Measurements from ENCODE around the gene KRTAP6-1. TPM values are rescaled to one million over a fixed set of nuclear protein-coding genes. Genes with fewer than 3 reads are reported as not detected.

The KRTAP6-1 gene
- not detected for total RNA-seq

GRCh38 chr21:30613836-30614235 is at the start of gene KRTAP6-1:
KRTAP6-1 (minus strand) TSS chr21:30613930; CDS start chr21:30613904, 26 bp downstream.
- CTCF ChIA-PET: no interaction called here
- DNase-seq: no peak
- H3K4me1 Mint-ChIP-seq (ENCODE audit: low read depth): no peaks in the 10 kb centered on the region
- intact Hi-C loops (cut with micrococcal nuclease): no loop called here
- no peak within 1 kb of the TSS for H3K27ac Mint-ChIP-seq
- no peak within 1 kb of the TSS for H3K4me3 Mint-ChIP-seq
- POLR2A ChIA-PET: no interaction called here
- no peaks in the 10 kb centered on the region for H3K36me3 Mint-ChIP-seq
- no peaks in the 10 kb centered on the region for H3K27me3 Mint-ChIP-seq
- peaks cover 8% of the 10 kb centered on the region for H3K9me3 Mint-ChIP-seq

DNA sequence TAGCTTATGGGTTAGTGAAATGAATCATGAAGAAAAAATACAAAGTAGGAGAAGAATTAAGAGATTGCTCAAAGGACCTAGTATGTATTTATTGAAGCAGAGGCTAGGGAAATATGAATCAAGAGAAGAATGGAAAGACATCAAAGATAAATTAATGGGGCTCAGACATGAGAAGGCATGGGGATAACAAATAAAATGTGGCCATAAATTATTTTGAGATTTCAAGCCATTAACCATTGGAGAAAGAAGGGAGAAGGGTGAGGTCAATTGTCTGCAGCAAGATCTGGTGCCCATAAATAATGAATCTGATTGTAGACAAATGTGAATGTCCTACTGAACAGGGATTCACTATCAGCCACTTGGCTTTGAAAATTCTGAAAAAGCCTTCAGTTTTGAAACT is 39.2 kb upstream of the KRTAP6-1 start:
- no peaks in the 10 kb centered on the region for H3K9me3 Mint-ChIP-seq
- DNase-seq: no peak
- peaks cover 1% of the 10 kb centered on the region for H3K27me3 Mint-ChIP-seq
- H3K4me3 Mint-ChIP-seq: no peak overlapping the region
- intact Hi-C loops (cut with micrococcal nuclease): no loop called here
- ChIA-PET CTCF (no interaction called here), POLR2A (no interaction called here)
- H3K36me3 Mint-ChIP-seq: no peaks in the 10 kb centered on the region
- no peak overlapping the region for H3K27ac Mint-ChIP-seq
- no peaks in the 10 kb centered on the region for H3K4me1 Mint-ChIP-seq (ENCODE audit: low read depth)

- H3K27me3 Mint-ChIP-seq: no peaks in the 10 kb centered on the region
Observed at GRCh38 chr21:30646904-30647414, 33.2 kb upstream of the KRTAP6-1 start.

GRCh38 chr21:30642564-30642963 is 28.8 kb upstream of the KRTAP6-1 start, which contains the start of gene KRTAP20-3:
KRTAP20-3 (plus strand) TSS chr21:30642864.
- DNase-seq: no peak
- H3K4me1 Mint-ChIP-seq (ENCODE audit: low read depth): no peaks in the 10 kb centered on the region
- no peaks in the 10 kb centered on the region for H3K9me3 Mint-ChIP-seq
- no peak within 1 kb of the TSS for H3K4me3 Mint-ChIP-seq
- no peaks in the 10 kb centered on the region for H3K27me3 Mint-ChIP-seq
- POLR2A ChIA-PET: no interaction called here
- intact Hi-C loops (cut with micrococcal nuclease): no loop called here
- no peak within 1 kb of the TSS for H3K27ac Mint-ChIP-seq
- CTCF ChIA-PET: no interaction called here
- no peaks in the 10 kb centered on the region for H3K36me3 Mint-ChIP-seq

More at GRCh38 chr21:30646904-30647414, 33.2 kb upstream of the KRTAP6-1 start:
- no peak overlapping the region for H3K4me3 Mint-ChIP-seq
- no peaks in the 10 kb centered on the region for H3K9me3 Mint-ChIP-seq
- no peaks in the 10 kb centered on the region for H3K36me3 Mint-ChIP-seq
- intact Hi-C loops (cut with micrococcal nuclease): no loop called here
- CTCF ChIA-PET: no interaction called here
- DNase-seq: no peak
- no peaks in the 10 kb centered on the region for H3K4me1 Mint-ChIP-seq (ENCODE audit: low read depth)
- H3K27ac Mint-ChIP-seq: no peak overlapping the region
- POLR2A ChIA-PET: no interaction called here

- Mint-ChIP-seq H3K4me3 (no peak overlapping the region), H3K27me3 (no peaks in the 10 kb centered on the region), H3K27ac (no peak overlapping the region), H3K9me3 (no peaks in the 10 kb centered on the region), H3K4me1 (ENCODE audit: low read depth) (no peaks in the 10 kb centered on the region), H3K36me3 (no peaks in the 10 kb centered on the region)
- CTCF ChIA-PET: no interaction called here
- intact Hi-C loops (cut with micrococcal nuclease): no loop called here
- DNase-seq: no peak
- POLR2A ChIA-PET: no interaction called here
Observed at GRCh38 chr21:30638686-30639085, 25.0 kb upstream of the KRTAP6-1 start.

GRCh38 chr21:30634906-30635305 is 21.2 kb upstream of the KRTAP6-1 start, which contains the start of gene KRTAP20-2:
KRTAP20-2 (plus strand) TSS chr21:30635206; CDS start chr21:30635264, 58 bp downstream.
- no peak for DNase-seq
- H3K36me3 Mint-ChIP-seq: no peaks in the 10 kb centered on the region
- H3K4me3 Mint-ChIP-seq: no peak within 1 kb of the TSS
- H3K4me1 Mint-ChIP-seq (ENCODE audit: low read depth): no peaks in the 10 kb centered on the region
- POLR2A ChIA-PET: no interaction called here
- no peak within 1 kb of the TSS for H3K27ac Mint-ChIP-seq
- intact Hi-C loops (cut with micrococcal nuclease): no loop called here
- CTCF ChIA-PET: no interaction called here
- H3K9me3 Mint-ChIP-seq: no peaks in the 10 kb centered on the region
- H3K27me3 Mint-ChIP-seq: no peaks in the 10 kb centered on the region

- Mint-ChIP-seq H3K4me3 (no peak overlapping the region), H3K4me1 (ENCODE audit: low read depth) (no peaks in the 10 kb centered on the region), H3K27me3 (no peaks in the 10 kb centered on the region), H3K9me3 (no peaks in the 10 kb centered on the region), H3K27ac (no peak overlapping the region), H3K36me3 (no peaks in the 10 kb centered on the region)
- CTCF ChIA-PET: no interaction called here
- intact Hi-C loops (cut with micrococcal nuclease): no loop called here
- DNase-seq: no peak
- POLR2A ChIA-PET: no interaction called here
Observed at GRCh38 chr21:30629200-30629599, 15.5 kb upstream of the KRTAP6-1 start.

GRCh38 chr21:30628109-30628508 is 14.4 kb upstream of the KRTAP6-1 start:
- intact Hi-C loops (cut with micrococcal nuclease): no loop called here

DNA sequence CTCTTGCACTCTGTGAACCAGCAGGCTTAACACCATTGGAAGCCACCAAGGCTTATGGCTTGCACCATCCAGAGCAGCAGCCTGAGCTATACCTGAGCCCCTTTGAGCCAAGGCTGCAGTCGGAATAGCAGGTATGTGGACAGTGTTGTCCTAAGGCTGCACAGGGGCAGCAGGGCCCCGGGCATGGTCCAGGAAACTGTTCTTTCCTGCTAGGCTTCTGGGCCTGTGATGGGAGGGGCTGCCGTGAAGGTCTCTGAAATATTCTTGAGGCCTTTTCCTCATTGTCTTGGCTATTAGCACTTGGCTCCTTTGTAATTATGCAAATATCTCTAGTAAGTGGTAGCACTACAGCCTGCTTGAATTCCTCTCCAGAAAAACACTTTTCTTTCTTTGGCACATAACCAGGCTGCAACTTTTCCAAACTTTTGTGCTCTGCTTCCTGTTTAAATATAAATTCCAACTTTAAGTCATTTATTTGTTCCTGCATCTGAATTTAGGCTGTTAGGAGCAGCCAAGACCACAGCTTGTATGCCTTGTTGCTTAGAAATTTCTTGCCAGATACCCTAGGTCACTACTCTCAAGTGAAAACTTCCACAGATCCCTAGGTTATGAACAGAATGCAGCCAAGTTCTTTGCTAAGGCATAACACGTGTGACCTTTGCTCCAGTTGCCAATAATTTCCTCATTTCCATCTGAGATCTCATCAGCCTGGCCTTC is 11.9 kb upstream of the KRTAP6-1 start:
- DNase-seq: no peak
- no peaks in the 10 kb centered on the region for H3K9me3 Mint-ChIP-seq
- intact Hi-C loops (cut with micrococcal nuclease): no loop called here
- no peak overlapping the region for H3K27ac Mint-ChIP-seq
- POLR2A ChIA-PET: no interaction called here
- no peak overlapping the region for H3K4me3 Mint-ChIP-seq
- no peaks in the 10 kb centered on the region for H3K36me3 Mint-ChIP-seq
- CTCF ChIA-PET: no interaction called here
- no peaks in the 10 kb centered on the region for H3K4me1 Mint-ChIP-seq (ENCODE audit: low read depth)
- no peaks in the 10 kb centered on the region for H3K27me3 Mint-ChIP-seq

More at GRCh38 chr21:30628109-30628508, 14.4 kb upstream of the KRTAP6-1 start:
- ChIA-PET CTCF (no interaction called here), POLR2A (no interaction called here)
- no peak for DNase-seq
- H3K27ac Mint-ChIP-seq: no peak overlapping the region
- no peaks in the 10 kb centered on the region for H3K27me3 Mint-ChIP-seq
- H3K36me3 Mint-ChIP-seq: no peaks in the 10 kb centered on the region
- no peaks in the 10 kb centered on the region for H3K4me1 Mint-ChIP-seq (ENCODE audit: low read depth)
- no peak overlapping the region for H3K4me3 Mint-ChIP-seq
- H3K9me3 Mint-ChIP-seq: no peaks in the 10 kb centered on the region

- intact Hi-C loops (cut with micrococcal nuclease): no loop called here
- no peaks in the 10 kb centered on the region for H3K4me1 Mint-ChIP-seq (ENCODE audit: low read depth)
- H3K9me3 Mint-ChIP-seq: no peaks in the 10 kb centered on the region
- H3K27ac Mint-ChIP-seq: no peak overlapping the region
- no peak overlapping the region for H3K4me3 Mint-ChIP-seq
- H3K36me3 Mint-ChIP-seq: no peaks in the 10 kb centered on the region
- no peaks in the 10 kb centered on the region for H3K27me3 Mint-ChIP-seq
- CTCF ChIA-PET: interaction anchor here (0.8 to 1.0 kb wide), 2 partner anchors 8 to 207 kb away, joined by 3 read pairs; no protein-coding TSS in a partner anchor
- POLR2A ChIA-PET: no interaction called here
- DNase-seq: no peak
Observed at GRCh38 chr21:30623362-30623761, 9.6 kb upstream of the KRTAP6-1 start.

- Mint-ChIP-seq H3K27ac (no peak within 1 kb of the TSS), H3K9me3 (no peaks in the 10 kb centered on the region), H3K4me1 (ENCODE audit: low read depth) (no peaks in the 10 kb centered on the region), H3K4me3 (no peak within 1 kb of the TSS), H3K36me3 (no peaks in the 10 kb centered on the region), H3K27me3 (no peaks in the 10 kb centered on the region)
- ChIA-PET CTCF (no interaction called here), POLR2A (no interaction called here)
- no peak for DNase-seq
- intact Hi-C loops (cut with micrococcal nuclease): no loop called here
Observed at GRCh38 chr21:30620522-30620921, 6.8 kb upstream of the KRTAP6-1 start, which contains the start of gene KRTAP20-4. KRTAP20-4 (plus strand) TSS chr21:30620627.

DNA sequence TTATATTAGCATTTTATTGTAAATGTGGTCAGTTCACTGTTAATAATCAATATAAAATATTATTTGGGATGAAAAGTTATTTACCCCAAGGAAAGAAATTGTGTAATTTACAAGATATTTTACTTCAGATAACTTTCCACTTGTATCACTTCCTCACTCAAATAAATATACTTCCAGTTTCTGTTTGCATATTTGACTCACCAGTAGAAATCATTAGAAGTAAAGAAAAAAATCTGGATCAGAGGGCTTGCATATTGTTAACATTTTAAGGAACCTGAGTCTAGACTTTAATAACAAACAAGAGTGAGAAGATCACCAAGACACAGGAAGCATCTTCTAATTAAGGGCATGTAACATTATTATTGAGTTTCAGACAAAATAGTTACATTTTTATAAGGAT is 6.3 kb upstream of the KRTAP6-1 start:
- no peak for DNase-seq
- CTCF ChIA-PET: no interaction called here

GRCh38 chr21:30616125-30616524 is 2.4 kb upstream of the KRTAP6-1 start, which contains the start of gene KRTAP20-1:
KRTAP20-1 (plus strand) TSS chr21:30616425; CDS start chr21:30616455, 30 bp downstream.
- Mint-ChIP-seq H3K4me3 (no peak within 1 kb of the TSS), H3K27me3 (no peaks in the 10 kb centered on the region), H3K36me3 (no peaks in the 10 kb centered on the region), H3K4me1 (ENCODE audit: low read depth) (no peaks in the 10 kb centered on the region), H3K9me3 (peaks cover 2% of the 10 kb centered on the region), H3K27ac (no peak within 1 kb of the TSS)
- intact Hi-C loops (cut with micrococcal nuclease): no loop called here
- DNase-seq: no peak
- ChIA-PET CTCF (no interaction called here), POLR2A (no interaction called here)

More for the DNA sequence above, 6.3 kb upstream of the KRTAP6-1 start:
- Mint-ChIP-seq H3K4me3 (no peak overlapping the region), H3K9me3 (no peaks in the 10 kb centered on the region), H3K27me3 (no peaks in the 10 kb centered on the region), H3K4me1 (ENCODE audit: low read depth) (no peaks in the 10 kb centered on the region), H3K36me3 (no peaks in the 10 kb centered on the region), H3K27ac (no peak overlapping the region)
- intact Hi-C loops (cut with micrococcal nuclease): no loop called here
- POLR2A ChIA-PET: no interaction called here
